DND-41 (cell line): ENCODE results near the gene HGS.
"Not testable (repeated sequence)": the region's sequence is repeated elsewhere in the genome, so short reads cannot be mapped to it uniquely, and the experiment has no call there.

ENCODE experiments used
- EZH2 ChIP-seq: IDR thresholded peaks from 3 replicates; pipeline ENCODE4 v1.6.1; 2012; ENCODE audit warnings: borderline replicate concordance, low read depth, mild to moderate bottlenecking, moderate library complexity, low read length, inconsistent platforms; ENCODE audit not compliant: severe bottlenecking
- TF ChIP-seq, protein P1 (sequence below): IDR thresholded peaks from 2 replicates; pipeline ENCODE4 v1.5.1; 2012; ENCODE audit warnings: borderline replicate concordance, low read length, moderate library complexity, mild to moderate bottlenecking; ENCODE audit not compliant: poor library complexity, severe bottlenecking; ENCODE audit errors: extremely low read depth

DNA sequence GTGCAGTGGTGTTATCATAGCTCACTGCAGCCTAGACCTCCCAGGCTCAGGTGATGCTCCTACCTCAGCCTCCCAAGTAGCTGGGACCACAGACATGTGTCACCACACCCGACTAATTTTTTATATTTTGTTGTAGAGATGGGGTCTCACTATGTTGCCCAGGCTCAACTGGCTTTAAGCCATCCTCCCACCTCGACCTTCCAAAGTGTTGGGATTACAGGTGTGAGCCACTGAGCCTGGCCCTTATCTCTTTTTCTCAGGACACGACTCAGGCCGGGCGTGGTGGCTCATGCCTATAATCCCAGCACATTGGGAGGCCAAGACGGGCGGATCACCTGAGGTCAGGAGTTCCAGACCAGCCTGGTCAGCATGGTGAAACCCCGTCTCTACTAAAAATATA, 55.8 kb downstream of the HGS start:
- TF ChIP-seq, protein P1, sequence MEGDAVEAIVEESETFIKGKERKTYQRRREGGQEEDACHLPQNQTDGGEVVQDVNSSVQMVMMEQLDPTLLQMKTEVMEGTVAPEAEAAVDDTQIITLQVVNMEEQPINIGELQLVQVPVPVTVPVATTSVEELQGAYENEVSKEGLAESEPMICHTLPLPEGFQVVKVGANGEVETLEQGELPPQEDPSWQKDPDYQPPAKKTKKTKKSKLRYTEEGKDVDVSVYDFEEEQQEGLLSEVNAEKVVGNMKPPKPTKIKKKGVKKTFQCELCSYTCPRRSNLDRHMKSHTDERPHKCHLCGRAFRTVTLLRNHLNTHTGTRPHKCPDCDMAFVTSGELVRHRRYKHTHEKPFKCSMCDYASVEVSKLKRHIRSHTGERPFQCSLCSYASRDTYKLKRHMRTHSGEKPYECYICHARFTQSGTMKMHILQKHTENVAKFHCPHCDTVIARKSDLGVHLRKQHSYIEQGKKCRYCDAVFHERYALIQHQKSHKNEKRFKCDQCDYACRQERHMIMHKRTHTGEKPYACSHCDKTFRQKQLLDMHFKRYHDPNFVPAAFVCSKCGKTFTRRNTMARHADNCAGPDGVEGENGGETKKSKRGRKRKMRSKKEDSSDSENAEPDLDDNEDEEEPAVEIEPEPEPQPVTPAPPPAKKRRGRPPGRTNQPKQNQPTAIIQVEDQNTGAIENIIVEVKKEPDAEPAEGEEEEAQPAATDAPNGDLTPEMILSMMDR, result not testable (repeated sequence)
- TF ChIP-seq EZH2, result not testable (repeated sequence)
